Jurkat, Clone E6-1 (cell line): ENCODE data around the gene SFXN5.

ENCODE experiments used
- DNase-seq: peaks from one replicate; pipeline ENCODE4 v3.0.0-alpha.2; 2011; ENCODE audit warnings: low read depth, low spot score
- H3K4me3 ChIP-seq: 2 replicates; pipeline ENCODE4 v1.5.1; 2011; ENCODE audit warnings: mild to moderate bottlenecking, low read length, control low read depth, moderate library complexity

The SFXN5 gene

DNA sequence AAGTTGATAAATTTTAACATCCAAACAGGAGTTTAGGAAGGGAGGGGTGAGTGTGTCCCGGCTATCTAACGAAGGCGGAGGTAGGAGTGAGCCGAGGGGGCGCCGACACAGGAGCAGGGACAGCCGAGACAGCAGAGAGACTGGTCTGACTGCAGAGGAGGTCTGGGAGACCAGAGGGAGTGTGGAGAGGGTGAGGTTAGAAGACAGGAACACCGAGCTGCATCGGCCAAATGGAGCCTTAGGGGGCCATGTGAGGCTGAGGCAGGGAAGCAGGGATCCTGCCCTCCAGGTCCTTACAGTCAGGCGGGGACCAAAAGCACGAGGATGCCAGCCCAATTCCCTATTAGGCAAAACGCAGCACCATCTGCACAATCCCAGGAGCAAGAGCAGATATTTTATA lies 67.0 kb downstream of the SFXN5 start:
- no peak overlapping the region for H3K4me3 ChIP-seq

DNA sequence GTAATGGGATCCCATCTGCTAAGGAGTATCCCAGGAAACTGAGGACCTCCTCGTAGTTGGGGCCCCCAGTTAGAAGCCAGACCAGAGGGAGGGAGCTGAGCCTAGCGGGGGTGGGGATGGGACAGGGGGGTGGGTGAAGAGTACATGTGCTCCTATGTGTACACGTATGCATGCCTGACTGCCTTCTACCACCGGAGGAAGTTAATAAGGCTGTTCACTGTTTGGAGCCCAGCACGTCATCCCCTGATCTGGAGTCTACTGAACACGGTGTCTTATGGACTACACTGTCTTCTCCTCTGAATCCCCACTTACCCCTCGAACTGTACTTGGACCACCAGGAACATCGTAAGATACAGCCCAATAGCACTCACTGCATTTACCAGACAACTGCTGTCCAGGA lies 68.5 kb downstream of the SFXN5 start:
- no peak for DNase-seq
- no peak overlapping the region for H3K4me3 ChIP-seq

More for the DNA sequence above, 67.0 kb downstream of the SFXN5 start:
- no peak for DNase-seq

DNA sequence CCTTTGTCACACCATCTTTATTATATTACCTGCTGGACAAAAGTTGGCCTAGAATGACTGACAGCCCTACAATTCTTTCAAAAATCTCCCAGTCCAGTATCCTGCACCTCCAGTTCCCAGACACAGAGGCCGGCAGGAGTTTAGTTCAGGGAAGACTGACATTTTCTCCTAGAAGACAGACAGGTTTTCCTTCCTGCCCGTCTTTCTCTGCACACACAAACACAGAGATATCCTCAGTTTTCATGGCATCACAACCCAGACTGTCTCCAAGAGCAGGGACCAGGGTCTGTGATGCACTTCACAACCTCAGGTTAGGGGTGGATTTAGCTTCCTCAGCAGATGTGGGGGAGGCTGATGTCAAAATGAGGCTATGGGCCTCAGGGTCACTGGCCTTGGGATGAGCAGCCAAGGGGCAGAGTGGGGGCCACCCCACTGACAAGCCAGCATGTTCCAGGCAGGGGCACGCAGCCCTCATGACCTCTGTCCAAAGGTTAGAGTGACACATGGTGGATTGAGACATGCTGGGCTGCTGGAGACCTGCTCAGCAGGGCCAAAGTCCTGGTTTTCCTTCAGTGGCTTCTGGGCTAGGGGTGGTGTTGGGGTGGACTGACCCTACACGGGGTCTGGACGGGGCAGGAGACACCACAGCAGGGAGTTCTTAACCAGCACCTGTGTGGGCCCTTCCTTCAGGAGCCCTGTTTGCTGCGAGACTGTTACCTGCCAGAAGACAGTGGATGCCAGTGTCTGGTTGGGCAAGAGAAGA lies 70.5 kb downstream of the SFXN5 start:
- H3K4me3 ChIP-seq = no peak overlapping the region
- DNase-seq = no peak

DNA sequence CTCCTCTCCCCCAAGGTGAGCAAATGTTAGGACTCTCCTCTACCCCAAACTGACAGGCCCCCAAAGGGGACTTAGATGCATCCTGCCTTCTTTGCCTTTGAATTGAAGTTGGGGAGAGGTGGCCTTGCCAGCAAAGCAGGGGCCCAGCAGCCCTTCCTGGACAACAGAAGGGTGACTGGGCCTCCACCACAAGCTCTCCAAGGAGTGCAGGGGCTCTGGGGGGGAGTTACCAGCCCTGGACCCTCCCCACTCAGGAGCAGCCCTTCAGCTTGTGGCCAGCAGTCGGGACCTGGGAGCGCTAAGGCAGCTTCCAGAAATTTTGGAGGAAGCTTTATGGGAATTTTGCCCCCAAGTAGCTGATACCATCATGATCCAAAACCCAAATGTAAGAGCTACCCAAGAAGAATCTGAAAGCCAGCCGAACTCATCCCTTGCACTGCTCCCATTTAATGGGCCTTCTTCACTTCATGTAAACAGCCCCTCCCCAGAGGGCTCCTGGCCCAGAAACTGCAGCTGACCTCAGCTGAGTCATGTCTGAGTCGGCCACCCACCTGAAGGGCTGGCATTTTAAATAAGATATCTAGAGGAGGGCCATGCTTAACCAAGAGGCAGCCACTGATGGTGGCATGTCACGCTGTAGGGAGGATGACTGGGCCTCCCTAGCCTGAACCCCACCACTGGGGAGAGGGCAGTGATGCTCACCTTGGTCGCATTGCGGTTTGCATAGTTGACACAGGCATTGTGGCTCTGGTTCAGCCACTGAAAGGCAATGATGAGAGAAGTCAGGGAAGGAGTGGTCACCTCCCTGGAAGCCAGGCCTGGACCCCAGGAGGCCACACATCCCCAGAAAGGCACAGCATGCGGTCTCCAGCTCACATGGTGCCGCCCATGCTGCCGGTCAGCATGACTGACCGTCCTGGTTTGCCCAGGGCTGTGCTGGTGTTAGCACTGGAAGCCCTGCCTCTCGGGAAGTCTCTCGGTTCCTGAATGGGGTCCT lies 71.5 kb downstream of the SFXN5 start:
- no peak overlapping the region for H3K4me3 ChIP-seq
- DNase-seq = no peak

DNA sequence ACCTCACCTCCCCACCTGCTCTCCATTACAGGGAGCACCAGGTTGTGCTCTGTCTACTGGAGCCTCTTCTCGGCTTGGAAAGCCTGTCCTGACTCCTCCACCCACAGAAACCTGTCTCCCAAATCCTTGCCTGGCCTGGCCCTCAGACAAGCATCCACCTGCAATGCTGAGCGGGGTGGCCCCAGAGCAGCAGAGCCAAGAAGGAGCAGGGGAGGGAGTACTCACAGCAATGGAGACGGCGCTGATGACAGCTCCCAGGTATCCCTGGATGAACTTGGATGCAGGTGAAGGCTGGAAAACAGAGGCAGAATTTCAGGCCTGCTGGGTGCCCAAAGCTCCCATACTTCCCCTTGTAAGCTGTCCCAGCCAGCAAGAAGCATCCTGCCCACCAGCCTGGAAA lies 72.8 kb downstream of the SFXN5 start:
- no peak overlapping the region for H3K4me3 ChIP-seq
- no peak for DNase-seq

DNA sequence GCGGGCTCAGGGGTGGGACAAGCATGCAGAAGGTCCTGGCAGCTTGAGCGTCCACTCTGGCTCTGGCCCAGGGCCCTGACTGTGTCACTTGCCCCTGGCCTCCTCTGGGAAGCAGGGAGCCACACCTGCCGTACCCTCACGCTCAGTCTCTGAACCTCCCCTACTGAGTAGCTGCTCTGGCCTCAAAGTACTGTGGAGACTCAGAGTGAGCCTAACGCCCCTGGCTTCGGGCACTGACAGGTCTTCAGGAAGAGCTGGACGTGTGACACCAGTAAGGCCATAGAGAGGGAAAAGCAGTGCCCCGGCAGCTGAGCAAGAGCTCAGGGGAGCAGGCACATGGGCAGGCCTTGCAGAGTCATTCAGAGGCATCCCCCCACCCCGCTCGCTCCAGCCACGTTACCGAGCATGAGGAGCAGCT lies 73.3 kb downstream of the SFXN5 start:
- no peak for DNase-seq
- H3K4me3 ChIP-seq = no peak overlapping the region

DNA sequence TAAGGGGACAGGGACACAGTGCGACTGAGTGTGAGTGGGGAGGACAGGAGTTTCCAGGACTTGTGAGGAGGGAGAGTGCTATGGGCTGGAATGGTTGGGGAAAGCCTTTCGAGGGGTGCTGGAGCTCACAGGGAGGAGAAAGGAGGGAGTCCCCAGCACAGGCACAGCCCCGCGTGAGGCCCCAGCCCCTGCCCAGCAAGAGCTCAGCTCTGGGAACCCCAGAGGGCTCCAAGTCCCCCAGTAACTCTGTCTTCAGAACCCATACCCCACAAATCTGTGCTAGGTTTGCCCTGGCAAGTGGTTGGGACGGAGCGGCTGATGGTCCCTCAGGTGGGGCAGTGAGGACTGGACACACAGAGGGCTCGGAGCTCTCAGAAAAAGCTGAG lies 75.4 kb downstream of the SFXN5 start:
- no peak overlapping the region for H3K4me3 ChIP-seq
- no peak for DNase-seq

DNA sequence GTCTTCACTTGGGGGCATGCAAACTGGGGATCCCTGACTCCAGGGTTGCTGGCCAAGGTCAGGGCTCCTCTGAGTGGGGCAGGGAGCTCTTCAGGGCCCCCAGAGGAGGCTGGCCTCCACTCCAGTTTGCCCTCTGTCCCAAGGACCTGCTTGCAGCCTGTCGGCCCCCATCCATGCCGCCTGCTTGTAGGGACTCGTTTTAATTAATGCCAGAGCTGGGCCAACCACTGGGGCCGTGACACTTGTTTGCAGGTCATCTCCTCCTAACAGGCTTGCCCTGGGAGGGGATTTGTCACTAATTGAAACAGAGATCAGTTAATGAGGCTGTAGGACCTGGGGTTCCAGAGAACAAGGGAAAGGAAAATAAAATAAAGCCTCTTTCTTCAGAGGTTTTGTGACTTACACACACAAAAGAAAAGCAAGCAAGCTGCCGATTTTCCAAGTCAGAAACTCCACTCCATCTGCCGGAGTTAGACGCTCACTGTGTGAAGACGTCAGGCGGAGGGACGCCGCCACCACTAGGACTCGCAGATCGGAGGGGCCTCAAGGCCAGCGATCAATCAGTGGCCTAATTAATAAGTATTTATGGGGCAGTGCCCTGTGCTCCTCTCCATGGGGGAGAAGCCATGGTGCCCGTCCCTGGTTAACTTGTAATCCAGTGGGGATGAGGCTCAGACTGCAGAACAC lies 75.9 kb downstream of the SFXN5 start:
- no peak for DNase-seq
- H3K4me3 ChIP-seq = no peak overlapping the region

DNA sequence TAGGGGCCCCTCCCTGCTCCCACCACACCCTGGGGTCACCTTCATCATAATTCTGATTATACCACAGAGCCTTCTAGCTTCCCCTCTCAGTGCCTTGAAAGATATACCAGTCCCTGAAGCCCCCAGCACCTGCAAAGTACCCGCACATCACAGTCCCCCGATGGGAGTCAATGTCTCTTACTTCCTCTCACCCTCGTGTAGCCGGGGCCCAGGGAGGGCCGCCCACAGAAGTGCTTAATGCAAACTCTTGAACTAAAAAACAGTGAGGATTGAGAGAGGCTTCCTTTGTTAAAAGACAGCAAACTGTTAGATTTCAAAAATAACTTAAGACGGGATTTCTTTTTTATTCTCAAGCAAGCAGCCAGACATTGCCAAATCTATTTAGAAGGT lies 76.5 kb downstream of the SFXN5 start:
- H3K4me3 ChIP-seq = no peak overlapping the region
- no peak for DNase-seq

DNA sequence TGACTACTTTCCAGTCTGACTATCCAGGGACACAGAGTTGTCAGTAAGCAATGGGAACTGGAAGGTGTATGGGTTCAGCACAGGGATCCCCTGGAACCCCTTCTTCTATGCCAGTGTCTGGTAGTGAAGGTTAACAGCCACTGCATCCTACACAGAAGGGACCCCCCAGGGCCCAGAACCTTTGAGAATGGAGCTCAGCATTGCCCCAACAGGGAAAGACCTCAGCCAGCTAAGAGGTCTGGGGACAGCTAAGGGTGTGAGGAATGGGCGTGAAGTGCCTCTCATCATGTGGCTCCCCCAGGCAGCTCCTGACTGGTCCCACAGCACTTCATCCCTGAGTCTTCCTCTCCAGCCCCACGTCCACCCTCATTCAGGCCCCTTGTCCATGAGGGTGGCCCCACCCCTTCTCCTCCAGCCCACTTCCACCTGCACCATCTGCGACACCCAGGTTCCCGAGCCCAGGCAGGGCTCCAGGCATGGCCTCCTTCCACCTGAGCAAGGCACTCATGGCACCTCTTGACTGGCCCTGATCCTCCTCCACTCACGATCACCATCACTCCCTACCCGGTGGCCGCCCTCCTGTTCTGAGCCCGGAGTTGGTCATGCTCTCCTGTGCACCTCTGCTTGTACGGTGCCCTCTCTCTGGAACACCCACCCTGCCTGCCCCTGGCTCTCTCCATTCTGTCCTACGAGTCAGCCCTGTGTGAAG lies 77.1 kb downstream of the SFXN5 start:
- H3K4me3 ChIP-seq = no peak overlapping the region
- no peak for DNase-seq

DNA sequence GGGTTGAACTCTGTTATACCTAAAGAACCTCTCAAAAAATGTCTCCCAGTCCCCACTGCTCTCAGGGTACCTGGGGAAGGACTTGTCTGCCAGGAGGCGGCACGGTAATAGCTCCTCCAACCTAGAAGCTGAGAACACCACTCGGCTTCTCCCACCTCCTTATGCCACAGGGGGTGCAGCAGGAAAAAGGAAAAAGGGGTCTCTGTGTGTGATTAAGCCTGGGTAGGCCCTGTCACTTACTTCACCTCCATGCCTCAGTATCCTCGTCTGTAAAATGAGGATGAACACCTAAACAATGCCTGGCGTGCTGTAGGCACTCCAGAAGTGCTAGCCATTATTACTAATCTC lies 77.6 kb downstream of the SFXN5 start:
- H3K4me3 ChIP-seq = no peak overlapping the region
- no peak for DNase-seq

DNA sequence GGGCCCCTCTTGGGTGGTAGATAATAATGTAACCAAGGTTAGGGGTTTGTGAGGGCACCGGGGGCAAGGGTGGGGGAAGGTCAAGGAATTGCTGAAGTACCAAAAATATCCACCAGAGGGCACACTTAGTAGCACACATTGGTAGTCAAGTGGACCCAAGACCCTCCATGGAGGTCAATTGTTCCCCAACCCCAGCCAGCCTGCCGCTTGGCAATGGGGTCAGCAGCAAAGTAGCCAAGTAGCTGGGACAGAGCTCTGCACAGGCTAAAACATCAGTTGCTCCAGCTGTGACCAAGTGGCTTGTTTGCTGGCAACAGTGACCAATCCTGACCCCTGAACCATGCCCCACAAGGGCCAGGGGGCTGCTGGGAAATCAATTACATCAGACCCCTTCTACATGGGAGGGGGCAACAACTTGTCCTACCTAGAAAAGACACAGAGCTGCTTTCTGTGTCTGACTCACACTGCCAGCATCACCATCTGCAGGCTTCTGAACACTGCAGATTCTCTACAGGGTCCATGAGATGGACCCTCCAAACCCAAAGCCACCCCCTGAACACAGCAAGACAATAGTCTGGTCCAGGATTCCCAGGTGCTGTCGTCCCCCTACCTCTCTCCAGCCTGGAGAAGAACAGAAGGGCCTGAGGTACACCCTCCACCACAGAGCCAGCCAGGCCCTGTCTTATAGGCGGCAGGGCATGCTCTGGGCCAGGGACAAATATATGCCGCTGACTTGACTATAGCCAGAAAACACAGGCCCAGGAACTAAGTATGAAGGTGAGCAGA lies 78.2 kb downstream of the SFXN5 start:
- DNase-seq = peak; percentile 48

DNA sequence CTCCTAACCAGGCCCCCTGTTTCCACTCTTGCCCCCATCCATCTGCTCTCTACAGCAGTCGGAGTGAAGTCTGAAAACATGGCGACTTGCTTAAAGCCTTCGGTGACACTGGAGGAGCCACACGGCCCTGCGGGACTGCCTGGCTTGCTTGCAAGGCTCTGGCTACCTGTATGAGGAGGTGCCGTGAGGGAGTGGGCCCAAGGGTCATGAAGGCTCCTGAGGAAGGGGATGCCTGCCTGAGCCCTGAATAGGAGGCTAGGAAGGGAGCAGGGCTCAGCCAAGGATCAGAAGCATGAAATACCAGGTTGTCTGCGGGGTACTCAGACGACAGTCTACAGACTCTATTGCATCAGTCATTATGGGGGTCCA lies 78.8 kb downstream of the SFXN5 start:
- DNase-seq = no peak
- no peak overlapping the region for H3K4me3 ChIP-seq

More for the DNA sequence above, 78.2 kb downstream of the SFXN5 start:
- no peak overlapping the region for H3K4me3 ChIP-seq

DNA sequence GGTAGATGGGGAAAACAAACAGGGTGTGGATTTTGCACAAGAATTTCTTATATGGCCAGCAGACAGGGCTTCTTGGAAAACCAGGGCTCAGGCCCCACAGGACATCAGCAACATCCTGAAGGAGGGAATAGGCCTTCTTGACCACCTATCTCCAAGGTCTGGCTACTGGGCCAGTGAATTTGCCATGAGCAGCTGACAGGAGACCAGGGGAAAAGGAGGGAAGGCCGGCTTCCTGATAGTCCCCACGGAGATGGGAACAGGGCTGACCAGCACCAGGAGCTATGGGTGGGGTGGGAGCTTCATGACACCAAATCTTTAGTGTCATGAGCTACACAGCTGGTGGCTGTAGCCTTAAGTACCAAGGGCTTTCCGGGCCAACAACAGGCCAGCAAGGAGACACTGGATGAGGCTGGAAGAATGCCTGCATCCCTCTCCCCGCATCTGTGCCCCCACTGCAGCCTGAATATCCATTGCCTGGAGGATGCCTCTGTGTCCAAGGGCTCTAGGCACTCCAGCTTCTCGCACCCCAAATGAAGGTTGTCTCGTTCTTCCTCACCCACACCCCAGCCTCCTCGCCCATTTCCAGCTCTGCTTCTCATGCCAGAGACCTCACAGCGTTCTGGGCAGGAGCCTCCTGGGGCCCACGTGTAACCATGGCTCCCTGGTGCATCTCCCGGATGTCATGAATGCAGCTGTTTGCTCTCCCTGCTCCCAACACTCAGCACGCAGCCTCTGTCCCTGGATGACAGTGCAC lies 79.4 kb downstream of the SFXN5 start:
- H3K4me3 ChIP-seq = no peak overlapping the region
- no peak for DNase-seq

DNA sequence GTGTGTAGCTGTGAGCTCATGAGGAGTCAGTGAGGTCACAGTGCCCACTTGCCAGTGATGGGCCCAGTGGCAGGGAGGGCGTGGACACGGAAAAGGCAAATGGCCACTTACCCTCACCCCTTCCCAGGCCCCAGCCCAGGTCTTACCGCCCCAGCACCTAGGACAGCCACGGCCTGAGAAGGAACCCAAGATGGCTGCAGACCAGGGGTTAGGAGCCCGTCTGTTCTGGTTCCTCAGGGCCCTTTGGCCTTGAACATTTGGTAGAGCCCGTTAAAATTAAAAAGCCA lies 80.1 kb downstream of the SFXN5 start:
- no peak overlapping the region for H3K4me3 ChIP-seq
- DNase-seq = no peak

DNA sequence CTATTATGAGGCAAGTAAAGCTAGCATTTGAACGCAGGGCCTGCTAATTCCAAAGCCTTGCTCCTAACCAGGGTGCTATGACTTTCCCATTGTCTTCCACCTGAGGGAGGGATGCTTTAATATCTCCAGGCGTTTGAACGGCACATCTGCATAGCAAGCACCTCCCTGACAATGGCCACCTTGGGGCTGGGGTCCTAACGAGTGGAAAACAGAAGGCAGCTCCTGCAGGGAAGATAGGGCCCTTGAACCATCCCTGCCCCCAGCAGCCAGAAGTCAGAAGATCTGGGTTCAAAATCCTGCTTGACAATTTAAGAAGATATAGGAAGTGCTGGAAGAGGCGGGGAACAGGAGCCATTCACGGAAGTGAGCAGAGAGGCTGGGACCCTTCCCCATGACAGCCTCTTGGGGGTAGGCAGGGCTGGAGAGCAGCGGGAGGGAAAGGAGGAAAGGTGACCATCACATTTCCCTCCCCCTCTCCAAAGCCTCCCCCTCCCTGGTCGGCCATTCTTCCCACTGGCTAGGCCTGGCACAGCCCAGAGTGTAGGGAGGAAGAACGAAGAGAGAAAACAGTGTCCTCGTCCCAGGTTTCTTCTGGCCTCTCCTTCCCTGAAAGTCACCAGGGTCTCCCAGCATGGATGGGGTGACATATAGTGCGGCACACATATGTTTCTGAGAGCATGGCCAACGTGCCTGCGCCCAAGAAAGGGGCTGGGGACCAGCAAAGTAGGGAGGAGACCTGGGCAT lies 80.6 kb downstream of the SFXN5 start:
- no peak for DNase-seq
- H3K4me3 ChIP-seq = no peak overlapping the region

DNA sequence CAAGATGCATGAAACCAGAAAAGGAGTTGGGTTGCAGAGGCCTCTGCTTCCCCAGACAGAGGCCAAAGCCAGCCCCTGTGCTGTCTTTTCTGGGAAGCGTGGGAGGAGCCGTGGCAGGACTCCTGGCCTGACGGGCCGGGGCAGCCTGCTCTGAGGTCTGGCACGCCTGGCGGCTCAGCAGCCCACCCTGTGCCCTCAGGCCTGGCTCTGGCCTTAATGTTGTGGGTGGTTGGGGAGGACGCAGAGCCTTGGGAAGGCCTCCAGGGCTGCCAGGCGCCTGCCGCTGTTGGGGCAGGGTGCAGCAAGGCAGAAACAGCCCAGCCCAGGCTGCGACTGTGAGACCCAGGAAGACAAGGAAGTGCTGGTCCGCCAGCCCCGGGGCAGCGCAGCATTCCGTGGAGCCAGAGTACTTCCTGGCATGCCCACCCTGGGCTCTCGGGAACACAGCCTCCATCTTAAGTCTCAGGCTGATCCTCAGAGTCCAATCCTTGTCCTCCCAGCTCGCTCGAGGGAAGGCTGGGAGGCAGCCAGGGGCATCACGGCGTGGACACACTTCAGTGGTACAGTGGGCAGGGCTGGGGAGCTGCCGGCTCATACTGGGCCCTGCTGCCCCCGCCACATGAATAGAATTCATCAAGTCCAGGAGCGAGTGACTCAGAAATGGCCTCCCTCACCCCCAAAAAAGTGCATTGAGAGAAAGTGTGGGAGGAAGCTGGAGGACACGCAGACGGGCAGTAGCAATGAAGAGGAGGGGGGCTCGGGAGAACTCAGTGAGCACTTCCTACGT lies 81.5 kb downstream of the SFXN5 start:
- no peak for DNase-seq
- no peak overlapping the region for H3K4me3 ChIP-seq
